ENCODE results near the gene OCRL.
A peak's percentile ranks its signal among the peaks of the same experiment; 100 is the strongest.
"Not testable (repeated sequence)": the region's sequence is repeated elsewhere in the genome, so short reads cannot be mapped to it uniquely, and the experiment has no call there.

OCRL gene

DNA sequence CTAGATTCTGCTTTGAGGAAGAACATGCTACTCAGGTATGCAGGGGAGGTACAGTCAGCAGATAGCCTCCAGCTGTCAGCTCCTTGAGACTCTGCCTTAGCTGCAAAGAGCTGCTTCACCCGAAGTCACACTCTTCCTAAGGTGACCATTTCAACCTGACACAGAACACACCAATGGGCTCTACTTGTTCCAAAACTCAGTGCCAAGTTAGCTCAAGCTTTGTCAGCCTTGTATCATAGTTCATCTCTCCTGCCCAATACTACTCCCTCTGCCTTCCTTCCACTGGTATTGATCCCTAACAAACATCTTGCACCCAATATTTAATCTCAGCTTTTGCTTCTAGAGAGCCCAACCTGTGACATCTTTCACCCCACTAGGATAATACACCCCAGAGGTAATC is 8.9 kb upstream of the OCRL start:
- DNase-seq (ENCODE audit: extremely low spot score, insufficient read length, low read depth) (no peak), FAIRE-seq (no peak)

DNA sequence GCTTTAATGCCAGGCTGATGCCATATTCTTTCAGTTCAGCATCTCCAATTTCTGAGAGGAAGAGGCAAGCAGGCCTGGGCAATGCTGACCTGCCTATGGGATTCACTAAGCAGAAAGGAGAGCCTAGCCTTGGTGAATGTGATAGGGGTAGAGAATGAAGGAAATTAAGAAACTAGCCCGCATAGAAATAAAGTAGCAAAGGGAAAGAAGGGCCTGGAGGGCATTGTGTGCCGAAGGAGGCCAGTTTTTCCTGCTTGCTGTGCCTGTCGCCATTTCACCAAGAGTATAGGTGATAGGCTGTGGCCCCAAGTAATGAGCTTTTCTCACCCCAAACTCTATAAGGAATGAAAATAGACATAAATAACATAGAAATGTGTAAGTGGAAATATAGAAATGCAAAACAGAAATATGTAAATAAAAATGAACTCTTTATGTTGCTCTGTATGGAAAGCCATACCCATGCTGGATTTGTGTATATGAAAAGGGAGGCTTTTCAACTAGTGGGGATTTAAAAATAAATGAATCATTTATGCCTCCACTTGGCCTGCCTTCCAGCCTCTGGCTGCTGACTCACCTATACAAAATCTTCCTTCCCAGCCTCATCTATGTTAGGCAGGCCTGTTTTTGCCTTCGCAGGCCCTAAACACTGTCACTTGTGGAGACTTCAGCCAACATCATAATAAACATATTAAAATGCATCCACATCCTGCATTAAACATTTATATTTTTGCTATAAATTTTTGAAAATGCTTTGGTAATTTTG is 5.1 kb upstream of the OCRL start:
- FAIRE-seq (no peak), DNase-seq (ENCODE audit: extremely low spot score, insufficient read length, low read depth) (no peak)

DNA sequence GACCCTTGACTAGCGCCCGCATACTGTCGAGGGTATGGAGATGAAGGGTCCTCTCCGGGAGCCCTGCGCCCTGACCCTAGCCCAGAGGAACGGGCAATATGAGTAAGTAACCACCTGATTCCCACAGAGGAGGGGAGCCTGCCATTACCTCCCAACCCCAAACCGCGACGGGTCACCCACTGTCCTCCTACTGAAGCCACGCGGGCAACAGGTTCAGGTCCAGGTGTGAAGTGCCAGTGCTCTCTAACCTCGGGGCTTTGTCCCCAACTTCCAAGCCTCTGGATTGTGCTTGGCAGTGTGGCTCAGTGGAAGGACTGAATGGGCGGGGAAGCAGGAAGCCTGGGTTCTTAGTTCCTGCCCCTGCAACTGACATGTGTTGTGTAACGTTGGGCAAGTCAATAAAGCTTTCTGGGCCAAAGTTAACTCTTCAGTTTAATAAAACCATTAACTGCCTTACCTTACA is 694 bp downstream of the OCRL start:
- FAIRE-seq, result no peak

DNA sequence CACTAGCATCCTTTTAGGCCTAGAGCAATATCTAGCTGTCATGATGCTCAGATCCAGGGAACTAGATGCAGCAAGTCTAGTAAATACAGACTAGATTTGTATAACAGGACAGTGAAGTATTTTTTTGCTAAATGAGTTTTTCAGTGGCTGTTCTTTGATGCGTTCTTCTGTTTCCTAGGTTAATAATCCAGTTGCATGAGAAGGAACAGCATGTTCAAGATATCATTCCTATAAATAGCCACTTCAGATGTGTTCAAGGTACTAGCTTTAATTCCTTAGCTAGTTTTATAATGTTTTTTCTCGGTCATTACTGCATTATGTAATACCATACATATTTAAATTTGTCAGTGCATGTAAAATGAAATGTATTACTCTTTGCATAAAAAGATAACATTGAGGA is 4.7 kb downstream of the OCRL start:
- peak; percentile 9 for FAIRE-seq
- no peak for DNase-seq (ENCODE audit: extremely low spot score, insufficient read length, low read depth)

More for the DNA sequence above, 694 bp downstream of the OCRL start:
- DNase-seq (ENCODE audit: extremely low spot score, insufficient read length, low read depth), result no peak

DNA sequence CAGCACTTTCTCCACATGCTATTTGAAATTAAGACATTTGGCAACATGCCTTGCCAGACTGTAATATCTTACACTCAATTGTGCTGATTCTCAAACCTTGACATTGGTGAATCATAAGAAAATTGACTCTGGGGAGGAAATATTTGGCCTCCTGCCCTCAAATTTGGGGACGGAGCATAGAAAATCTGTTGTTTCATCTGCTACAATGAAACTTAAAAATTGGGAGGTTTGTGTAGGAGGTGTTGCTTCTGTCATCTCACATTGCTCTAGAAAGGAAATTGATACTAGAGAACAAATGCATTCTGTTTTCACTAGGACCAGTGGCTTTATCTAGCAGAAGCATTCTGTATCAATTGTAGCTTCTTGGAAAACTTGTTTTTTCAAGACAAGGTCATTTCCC is 5.3 kb downstream of the OCRL start:
- no peak for FAIRE-seq

DNA sequence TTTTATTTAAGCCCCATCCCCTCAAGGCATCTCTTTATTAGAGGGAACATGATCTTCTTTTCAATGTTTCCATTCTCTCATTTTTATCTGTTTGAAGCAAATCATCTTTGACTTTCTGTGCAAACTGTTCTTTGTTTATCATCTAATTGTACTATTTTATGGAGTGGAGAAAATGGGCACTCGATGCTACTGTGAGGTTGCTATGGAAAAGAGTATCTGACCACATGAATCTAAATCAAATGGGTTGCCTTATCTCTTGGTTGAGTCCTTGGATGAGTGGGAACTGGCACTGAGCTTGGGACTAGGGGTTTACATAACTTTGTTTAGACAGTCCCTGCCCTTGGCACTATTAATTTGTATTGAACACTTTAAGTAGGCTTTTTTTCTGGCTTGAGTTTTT is 9.1 kb downstream of the OCRL start:
- FAIRE-seq, result no peak
- no peak for DNase-seq (ENCODE audit: extremely low spot score, insufficient read length, low read depth)

More for the DNA sequence above, 5.3 kb downstream of the OCRL start:
- no peak for DNase-seq (ENCODE audit: extremely low spot score, insufficient read length, low read depth)

DNA sequence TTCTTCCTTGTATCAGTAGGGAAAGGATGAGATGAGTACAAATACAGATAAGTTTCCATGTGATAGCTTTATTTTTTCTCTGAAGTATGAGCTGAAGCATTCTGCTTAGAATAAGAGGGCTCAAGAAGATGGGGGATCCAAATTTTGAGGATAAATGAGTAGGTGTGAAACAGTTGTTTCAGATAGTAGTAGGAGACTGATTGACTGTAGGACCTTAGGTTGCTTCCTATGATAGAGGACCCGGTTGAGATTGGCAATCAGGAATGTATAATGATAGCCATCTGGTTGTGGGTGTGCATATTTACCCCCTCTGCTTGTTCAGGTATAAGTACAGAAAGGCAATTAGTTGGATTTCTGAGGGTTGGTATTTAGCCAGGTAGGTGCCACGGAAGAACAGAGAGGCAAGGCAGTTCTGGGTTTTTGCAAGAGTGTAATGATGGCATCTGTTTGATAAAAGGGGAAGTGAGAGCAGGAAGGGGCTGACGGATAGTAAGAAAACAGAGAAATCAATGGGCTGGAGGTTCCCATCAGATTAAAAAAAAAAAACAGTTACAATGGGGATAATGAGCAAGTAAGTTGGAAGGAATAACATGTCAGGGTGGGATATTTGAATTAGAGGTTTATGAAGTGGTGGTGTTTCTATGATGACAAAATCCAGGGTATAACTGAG is 13.7 kb downstream of the OCRL start:
- FAIRE-seq, result peak; percentile 81
- no peak for DNase-seq (ENCODE audit: extremely low spot score, insufficient read length, low read depth)

DNA sequence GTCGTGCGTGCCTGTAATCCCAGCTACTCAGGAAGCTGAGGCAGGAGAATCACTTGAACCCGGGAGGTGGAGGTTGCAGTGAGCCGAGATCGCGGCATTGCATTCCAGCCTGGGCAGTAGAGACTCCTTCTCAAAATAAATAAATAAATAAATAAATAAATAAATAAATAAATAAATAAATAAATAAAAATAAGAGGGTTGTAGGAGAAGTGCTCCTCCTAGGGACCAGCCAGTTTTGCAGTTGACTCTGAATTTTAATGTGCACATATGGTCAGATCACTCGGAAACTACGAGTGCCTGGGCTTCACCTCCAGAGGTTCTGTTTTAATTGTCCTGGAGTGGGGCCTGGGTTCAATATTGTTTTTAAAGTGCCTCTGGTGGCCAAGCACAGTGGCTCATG is 14.8 kb downstream of the OCRL start:
- not testable (repeated sequence) for DNase-seq (ENCODE audit: extremely low spot score, insufficient read length, low read depth); FAIRE-seq

DNA sequence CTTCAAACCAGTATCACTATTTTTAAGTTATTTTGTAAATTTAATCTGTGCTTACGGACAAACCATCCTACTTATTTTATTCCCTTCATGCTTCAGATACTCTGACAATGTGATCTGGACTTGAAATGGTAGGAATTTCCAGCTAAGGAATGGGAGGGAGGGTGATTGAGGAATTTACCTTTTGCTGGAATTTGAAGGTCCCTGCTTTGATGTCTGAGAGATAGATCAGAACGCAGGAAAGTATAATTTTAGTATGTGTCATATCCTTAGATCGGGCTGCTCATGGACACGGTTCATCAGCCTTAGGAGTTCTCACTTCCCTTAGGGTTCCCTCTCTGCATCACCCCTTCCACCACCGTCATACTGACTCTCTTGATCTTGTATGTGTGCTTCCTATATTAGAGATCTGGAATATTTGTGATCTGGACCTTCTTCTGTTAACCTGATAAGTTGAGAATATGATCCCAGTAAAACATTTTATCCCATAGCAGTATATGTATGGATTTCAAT is 16.8 kb downstream of the OCRL start:
- FAIRE-seq, result no peak
- no peak for DNase-seq (ENCODE audit: extremely low spot score, insufficient read length, low read depth)

DNA sequence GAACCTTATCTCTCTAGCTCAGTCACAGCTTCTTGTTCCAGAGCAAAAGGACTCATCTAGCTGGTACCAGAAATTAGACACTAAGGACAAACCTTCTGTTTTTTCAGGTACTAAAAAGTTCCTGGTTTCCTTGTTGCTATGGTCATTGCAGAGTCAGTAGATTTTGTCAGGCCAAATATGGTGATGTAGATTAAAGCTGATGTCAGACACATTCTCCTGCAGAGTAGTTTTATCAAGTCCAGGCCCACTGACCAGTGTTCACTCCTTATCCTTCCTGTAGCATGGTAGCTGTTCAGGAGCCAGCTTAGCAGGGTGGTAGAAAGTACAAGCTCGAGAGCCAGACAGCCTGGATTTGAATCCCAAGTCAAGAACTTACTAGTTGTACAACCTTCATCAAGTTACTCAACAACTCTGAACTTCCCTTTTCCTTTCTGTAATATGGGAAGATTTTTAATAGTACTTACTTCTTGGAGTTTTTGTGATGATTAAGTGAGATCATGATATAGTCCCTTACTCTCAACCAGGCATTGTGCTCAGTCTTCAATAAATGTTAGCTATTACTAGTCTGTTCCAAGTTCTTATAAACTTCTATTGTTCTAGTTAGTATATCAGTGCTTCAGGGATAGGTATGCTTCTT is 17.9 kb downstream of the OCRL start:
- FAIRE-seq (no peak), DNase-seq (ENCODE audit: extremely low spot score, insufficient read length, low read depth) (no peak)

DNA sequence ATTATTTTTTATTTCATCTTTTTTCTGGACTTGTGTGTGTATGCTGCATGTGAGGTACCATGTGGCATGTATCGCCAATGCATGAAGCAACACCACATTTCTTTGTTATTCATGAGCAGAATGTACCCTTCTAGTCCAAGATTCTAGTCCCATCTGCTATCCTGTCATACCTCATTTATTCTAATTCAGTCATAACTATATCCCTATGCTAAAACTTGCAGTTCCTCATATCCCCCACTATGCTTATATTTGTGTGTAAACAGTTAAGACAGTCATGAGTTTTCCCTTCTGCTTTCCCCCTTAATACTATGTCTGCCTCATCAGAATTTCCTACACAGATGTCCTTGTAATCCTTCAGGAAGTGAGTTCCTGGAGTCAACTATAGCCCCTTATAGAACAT is 19.7 kb downstream of the OCRL start:
- FAIRE-seq (no peak), DNase-seq (ENCODE audit: extremely low spot score, insufficient read length, low read depth) (no peak)

DNA sequence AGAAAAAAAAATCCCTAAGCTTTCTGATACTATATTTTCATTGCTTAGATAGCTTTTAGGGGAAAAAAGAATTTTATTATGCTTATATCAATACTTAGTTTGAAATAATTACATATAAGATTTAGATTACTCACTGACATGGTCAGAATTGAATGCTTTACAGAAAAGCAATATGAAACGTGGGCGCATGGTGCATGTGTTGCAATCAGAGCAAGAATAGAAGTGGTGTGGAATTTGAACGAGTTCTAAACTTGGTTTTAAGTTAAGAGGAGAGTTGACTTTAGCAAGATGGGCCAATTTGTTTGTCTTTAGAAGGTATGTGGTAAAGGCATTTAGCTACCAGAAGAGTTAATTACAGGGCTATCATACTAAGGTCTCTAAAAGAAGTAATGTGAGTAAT is 21.4 kb downstream of the OCRL start:
- DNase-seq (ENCODE audit: extremely low spot score, insufficient read length, low read depth), result no peak
- FAIRE-seq, result no peak

DNA sequence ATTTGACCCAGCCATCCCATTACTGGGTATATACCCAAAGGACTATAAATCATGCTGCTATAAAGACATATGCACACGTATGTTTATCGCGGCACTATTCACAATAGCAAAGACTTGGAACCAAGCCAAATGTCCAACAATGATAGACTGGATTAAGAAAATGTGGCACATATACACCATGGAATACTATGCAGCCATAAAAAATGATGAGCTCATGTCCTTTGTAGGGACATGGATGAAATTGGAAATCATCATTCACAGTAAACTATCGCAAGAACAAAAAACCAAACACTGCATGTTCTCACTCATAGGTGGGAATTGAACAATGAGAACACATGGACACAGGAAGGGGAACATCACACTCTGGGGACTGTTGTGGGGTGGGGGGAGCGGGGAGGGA is 24.3 kb downstream of the OCRL start:
- FAIRE-seq; DNase-seq (ENCODE audit: extremely low spot score, insufficient read length, low read depth): not testable (repeated sequence)

DNA sequence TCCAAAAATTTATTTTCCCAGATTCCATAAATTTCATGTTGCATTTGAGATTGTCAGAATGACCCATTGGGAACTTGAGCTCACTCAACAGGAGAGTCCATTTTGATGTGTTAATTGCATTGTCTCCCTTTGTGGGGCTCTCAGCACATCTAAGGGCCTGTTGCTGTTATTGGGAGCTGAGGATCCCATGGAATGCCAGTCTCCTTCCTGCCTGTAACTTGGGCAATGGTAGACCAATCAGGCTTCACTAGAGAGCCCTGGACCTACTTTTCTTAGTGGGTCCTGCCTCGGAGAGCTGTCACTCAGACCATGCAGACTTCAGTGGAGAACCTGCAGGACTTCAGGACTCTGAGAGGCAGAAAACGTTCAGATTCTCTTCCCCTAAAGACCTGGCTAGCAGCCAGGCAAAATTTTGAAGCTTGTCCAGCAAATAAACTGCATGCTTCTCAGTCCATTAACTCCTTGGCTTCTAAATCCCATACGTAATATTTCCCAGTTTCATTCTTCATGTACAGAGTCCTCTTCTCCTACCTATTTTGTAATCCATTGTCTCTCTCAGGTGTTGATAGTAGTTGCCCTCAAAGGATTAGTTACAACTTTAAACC is 25.1 kb downstream of the OCRL start:
- no peak for DNase-seq (ENCODE audit: extremely low spot score, insufficient read length, low read depth)
- peak; percentile 21 for FAIRE-seq

DNA sequence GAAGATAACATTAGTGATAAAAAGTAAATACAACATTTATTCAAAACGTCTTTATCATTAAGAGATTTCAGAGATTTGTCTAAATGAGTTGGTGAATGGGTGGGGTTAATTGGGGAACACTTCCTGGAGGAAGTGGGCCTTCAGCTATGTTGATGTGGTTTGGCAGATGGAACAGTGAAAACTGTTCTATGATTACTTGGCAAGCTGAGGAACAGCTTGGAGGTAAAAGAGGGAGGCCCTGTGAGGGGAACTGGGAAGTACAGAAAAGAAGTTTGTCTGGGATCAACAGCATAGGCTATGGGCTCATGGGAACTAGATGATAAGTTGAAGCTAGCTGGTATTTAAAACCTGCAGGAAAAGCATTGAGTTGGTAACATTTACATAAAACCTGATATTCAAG is 26.0 kb downstream of the OCRL start:
- DNase-seq (ENCODE audit: extremely low spot score, insufficient read length, low read depth), result no peak
- no peak for FAIRE-seq

DNA sequence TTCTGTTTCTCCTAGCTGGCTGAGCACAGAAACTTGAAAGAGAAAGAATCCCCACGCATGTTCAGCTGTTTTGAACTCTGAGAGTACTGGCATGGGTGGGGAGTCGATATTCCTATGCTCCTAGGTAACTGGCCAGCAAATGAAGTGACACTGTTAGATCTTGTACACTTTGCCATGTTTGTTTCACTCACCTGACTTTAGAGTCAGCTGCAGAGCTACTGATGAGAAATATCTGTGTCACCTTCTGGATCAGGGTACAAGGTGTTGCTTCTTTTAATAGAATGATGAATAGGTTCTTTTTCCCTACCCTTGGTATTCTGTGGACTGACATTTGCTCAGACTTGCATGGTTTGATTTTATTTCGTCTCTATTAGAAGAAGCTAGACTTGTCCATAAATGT is 28.3 kb downstream of the OCRL start:
- FAIRE-seq (peak; percentile 75), DNase-seq (ENCODE audit: extremely low spot score, insufficient read length, low read depth) (no peak)

DNA sequence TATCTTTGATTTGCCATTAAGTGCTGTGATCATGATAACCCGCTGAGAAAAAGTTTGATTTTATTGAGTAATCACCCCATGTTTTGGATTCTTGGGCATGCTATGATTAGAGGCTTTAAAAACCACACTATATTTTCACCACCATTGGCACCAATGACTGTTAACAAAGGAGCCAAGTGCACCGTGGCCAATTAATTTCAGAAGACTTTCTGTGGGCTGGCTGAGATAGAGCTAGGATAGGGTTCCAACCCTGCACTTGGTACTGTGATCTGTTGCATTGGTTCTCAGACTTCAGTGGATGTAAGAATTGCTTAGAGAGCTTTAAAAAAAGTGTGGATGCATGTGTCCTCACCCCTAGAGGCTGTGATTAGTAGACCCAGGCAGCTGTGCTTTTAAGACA is 32.4 kb downstream of the OCRL start:
- FAIRE-seq, result no peak
- no peak for DNase-seq (ENCODE audit: extremely low spot score, insufficient read length, low read depth)

DNA sequence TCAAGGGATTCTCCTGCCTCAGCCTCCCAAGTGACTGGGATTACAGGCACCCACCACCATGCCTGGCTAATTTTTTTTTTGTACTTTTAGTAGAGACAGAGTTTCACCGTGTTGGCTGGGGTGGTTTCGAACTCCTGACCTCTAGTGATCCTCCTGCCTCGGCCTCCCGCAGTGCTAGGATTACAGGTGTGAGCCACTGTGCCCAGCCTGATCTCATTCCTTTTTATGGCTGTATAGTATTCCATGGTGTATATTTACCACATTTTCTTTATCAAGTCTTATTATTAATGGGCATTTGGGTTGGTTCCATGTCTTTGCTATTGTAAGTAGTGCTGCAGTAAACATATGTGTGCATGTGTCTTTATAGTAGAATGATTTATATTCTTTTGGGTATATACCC is 33.6 kb downstream of the OCRL start:
- not testable (repeated sequence) for FAIRE-seq; DNase-seq (ENCODE audit: extremely low spot score, insufficient read length, low read depth)

DNA sequence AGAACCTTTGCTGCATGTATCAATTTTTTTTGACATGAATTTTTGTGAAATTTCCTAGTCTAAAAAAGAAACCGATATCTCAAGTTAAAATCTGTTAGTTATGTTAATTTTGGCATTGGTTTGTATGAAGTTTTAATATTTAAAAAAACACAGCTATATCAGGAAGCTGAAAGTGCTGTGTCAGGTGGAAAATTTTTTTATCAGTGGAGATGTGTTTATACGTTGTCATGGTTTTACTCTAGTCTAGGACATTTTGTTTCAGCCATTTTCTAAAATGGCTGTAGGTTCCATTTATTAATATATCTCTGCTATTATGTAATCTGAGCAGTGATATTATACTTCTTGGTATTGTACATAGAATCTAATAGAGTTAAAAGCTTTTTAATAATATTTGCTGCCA is 34.2 kb downstream of the OCRL start:
- FAIRE-seq, result no peak
- DNase-seq (ENCODE audit: extremely low spot score, insufficient read length, low read depth), result no peak

DNA sequence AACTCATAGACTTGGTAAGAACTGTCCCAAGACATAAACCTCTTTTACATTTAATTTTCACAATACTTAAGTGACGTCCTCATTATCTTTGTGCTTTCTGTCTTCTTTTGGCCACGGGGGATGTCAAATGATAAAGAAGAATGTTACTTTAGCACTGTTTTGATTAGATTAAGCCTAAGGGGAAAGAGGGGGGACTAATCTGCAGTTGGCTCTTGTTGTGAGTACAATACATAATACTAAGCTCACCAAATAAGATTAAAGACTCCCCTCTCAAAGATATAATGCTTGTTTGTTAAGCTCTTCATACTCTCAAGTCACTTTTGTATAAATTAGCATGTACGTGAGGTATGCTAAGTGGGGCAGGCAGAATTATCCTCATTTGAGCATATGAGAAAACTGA is 36.5 kb downstream of the OCRL start:
- FAIRE-seq (no peak), DNase-seq (ENCODE audit: extremely low spot score, insufficient read length, low read depth) (no peak)

DNA sequence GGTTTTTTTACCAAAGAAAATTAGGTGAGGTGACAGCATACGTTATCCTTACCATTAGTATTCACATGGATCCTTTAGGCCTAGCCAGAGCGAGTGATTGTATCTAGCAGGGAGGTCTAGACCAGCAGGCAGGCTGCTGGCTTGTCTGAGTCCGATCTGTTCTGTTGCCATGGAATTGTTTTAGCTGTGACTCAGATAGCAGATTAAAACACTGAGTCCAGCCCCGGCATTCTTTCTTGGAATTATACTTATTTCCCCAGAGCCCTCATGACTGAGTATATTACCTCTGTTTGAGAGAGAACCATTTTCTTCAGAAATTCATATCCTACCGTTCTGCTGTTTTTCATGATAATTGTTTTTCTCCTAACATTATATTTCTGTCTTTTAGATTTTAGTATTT is 37.4 kb downstream of the OCRL start:
- DNase-seq (ENCODE audit: extremely low spot score, insufficient read length, low read depth), result no peak
- no peak for FAIRE-seq
